ENCODE measurements around the gene OSBPL6. TPM values are rescaled to one million over a fixed set of nuclear protein-coding genes. Genes with fewer than 3 reads are reported as not detected.

Gene OSBPL6
- total and polyA plus RNA-seq, 10 donors, result 0.13 to 2.2 (median 1.4) TPM

GRCh38 chr2:178233428-178233827 is 39.1 kb downstream of the OSBPL6 start:
- intact Hi-C loops (cut with DNase I; ENCODE audit: low total_unique reads), result no loop called here
- no peak overlapping the region for H3K27ac ChIP-seq
- 68 to 87% (median 78%) methylated on average over 3 of the region's 3 CpGs for WGBS, 5 donors
- DNase-seq, result no peak
- no peaks in the 10 kb centered on the region for H3K36me3 ChIP-seq
- H3K4me1 ChIP-seq, result no peaks in the 10 kb centered on the region
- TF ChIP-seq CTCF (IDR thresholded peaks at IDR 0.05 in 8 of 11, conservative IDR thresholded peaks at IDR 0.05 in 3 of 11) (no peak), POLR2AphosphoS5 (IDR thresholded peaks at IDR 0.05) (no peak), POLR2A (IDR thresholded peaks at IDR 0.05) (no peak)
- H3K27me3 ChIP-seq (replicated peaks in 1 of 7), result no peaks in the 10 kb centered on the region
- no peaks in the 10 kb centered on the region for H3K9me3 ChIP-seq
- H3K4me3 ChIP-seq, result no peak overlapping the region

GRCh38 chr2:178234648-178235047 is 40.3 kb downstream of the OSBPL6 start:
- Histone ChIP-seq H3K4me3 (no peak overlapping the region), H3K27me3 (replicated peaks in 1 of 7) (no peaks in the 10 kb centered on the region), H3K9me3 (no peaks in the 10 kb centered on the region), H3K4me1 (no peaks in the 10 kb centered on the region), H3K27ac (no peak overlapping the region), H3K36me3 (no peaks in the 10 kb centered on the region)
- TF ChIP-seq POLR2AphosphoS5 (IDR thresholded peaks at IDR 0.05), result no peak
- TF ChIP-seq POLR2A (IDR thresholded peaks at IDR 0.05), result no peak
- TF ChIP-seq CTCF (IDR thresholded peaks at IDR 0.05 in 8 of 11, conservative IDR thresholded peaks at IDR 0.05 in 3 of 11), result no peak
- intact Hi-C loops (cut with DNase I; ENCODE audit: low total_unique reads), result no loop called here
- 89 to 100% (median 91%) methylated on average over 1 of the region's 1 CpG for WGBS, 5 donors
- DNase-seq, result no peak

GRCh38 chr2:178237488-178238153 is 43.3 kb downstream of the OSBPL6 start:
- intact Hi-C loops (cut with DNase I; ENCODE audit: low total_unique reads), result no loop called here
- peaks cover 0 to 7% (median 0%) of the 10 kb centered on the region in 6 donors for H3K4me1 ChIP-seq
- WGBS, 5 donors, result 89 to 96% (median 95%) methylated on average over 1 of the region's 1 CpG
- no peaks in the 10 kb centered on the region for H3K9me3 ChIP-seq
- no peaks in the 10 kb centered on the region for H3K36me3 ChIP-seq
- no peak for DNase-seq
- H3K27ac ChIP-seq, result no peak overlapping the region
- no peaks in the 10 kb centered on the region for H3K27me3 ChIP-seq (replicated peaks in 1 of 7)
- no peak overlapping the region for H3K4me3 ChIP-seq
- TF ChIP-seq POLR2AphosphoS5 (IDR thresholded peaks at IDR 0.05) (no peak), POLR2A (IDR thresholded peaks at IDR 0.05) (no peak), CTCF (IDR thresholded peaks at IDR 0.05 in 8 of 11, conservative IDR thresholded peaks at IDR 0.05 in 3 of 11) (no peak)

GRCh38 chr2:178238154-178238521 is 43.8 kb downstream of the OSBPL6 start:
- H3K4me1 ChIP-seq, result peaks cover 0 to 7% (median 0%) of the 10 kb centered on the region in 6 donors
- H3K36me3 ChIP-seq, result no peaks in the 10 kb centered on the region
- H3K27ac ChIP-seq, result no peak overlapping the region
- WGBS, 5 donors, result 78 to 96% (median 92%) methylated on average over 4 of the region's 4 CpGs
- H3K4me3 ChIP-seq, result no peak overlapping the region
- DNase-seq, result no peak
- no peaks in the 10 kb centered on the region for H3K9me3 ChIP-seq
- intact Hi-C loops (cut with DNase I; ENCODE audit: low total_unique reads), result no loop called here
- no peaks in the 10 kb centered on the region for H3K27me3 ChIP-seq (replicated peaks in 1 of 7)
- TF ChIP-seq CTCF (IDR thresholded peaks at IDR 0.05 in 8 of 11, conservative IDR thresholded peaks at IDR 0.05 in 3 of 11) (no peak), POLR2AphosphoS5 (IDR thresholded peaks at IDR 0.05) (no peak), POLR2A (IDR thresholded peaks at IDR 0.05) (no peak)
